SIG-M5 treated with dmso at 0.1 percent for 504 hours (cell line): ENCODE measurements around the gene ST6GALNAC3.

Source experiments
- DNase-seq: peaks from one replicate; lab custom pipeline; 2025; ENCODE audit not compliant: unreplicated experiment; lab: John Stamatoyannopoulos, UW

The ST6GALNAC3 gene

DNA sequence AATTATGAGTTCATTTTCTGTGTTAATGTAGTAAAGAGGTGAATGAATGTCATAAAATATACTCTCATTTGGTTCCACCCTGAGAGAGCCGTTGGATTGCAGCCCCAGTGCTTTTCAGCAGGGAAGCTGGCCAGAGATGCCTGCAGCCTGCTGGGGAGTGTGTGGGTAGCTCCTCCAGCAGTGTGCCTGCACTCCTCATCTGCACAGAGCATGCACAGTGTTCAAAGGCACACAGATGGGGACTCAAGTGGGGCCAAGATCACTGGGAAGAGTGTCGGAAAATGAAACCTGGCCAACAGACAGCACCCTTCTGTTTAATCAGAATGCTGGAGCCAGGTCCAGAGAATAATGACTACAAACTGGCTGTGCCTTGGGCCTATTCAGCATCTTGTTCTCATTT is 206.8 kb downstream of the ST6GALNAC3 start:
- no peak for DNase-seq

DNA sequence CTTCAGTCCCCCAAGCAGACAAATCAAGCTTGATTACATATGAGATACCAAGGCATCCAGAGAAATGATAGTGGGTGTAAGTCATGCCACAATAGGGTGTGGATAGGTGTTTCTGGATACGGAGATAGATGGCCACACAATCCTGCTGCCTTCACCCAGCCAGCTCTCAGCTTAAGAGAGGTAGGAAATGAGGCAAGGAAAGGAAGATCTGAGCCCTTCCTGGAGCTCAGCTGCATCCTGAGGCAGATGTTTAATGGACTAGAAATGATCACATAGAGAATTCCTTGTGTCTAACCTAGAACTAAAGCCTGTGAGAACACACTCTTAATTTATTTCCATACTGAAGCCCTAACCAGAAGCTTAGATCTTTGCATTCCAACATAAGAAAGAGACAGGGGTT is 210.3 kb downstream of the ST6GALNAC3 start:
- DNase-seq: no peak

DNA sequence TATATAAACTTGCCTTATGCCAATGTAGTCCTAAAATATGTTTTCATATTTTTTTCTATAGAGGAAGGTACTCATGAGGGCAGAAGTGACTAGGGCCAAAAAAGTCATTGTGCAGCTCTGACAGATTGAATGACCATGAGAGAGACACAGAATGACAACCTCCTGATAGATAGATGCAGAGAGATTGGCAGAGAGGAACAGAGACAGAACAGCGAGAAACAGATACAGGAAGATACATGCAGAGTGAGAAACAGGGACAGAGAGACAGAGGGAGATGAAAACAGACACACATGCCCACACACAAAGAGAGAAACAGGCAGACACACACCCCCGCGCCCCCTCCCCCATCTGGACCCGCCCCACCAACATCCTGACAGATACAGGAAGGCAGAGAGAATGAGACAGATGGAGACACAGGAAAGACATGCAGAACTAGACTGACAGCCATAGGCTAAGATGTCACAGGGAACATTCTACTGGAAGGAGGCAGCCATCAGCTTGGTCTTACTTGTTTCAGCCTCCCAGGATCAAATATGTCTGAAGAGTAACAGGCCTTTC is 211.1 kb downstream of the ST6GALNAC3 start:
- no peak for DNase-seq

DNA sequence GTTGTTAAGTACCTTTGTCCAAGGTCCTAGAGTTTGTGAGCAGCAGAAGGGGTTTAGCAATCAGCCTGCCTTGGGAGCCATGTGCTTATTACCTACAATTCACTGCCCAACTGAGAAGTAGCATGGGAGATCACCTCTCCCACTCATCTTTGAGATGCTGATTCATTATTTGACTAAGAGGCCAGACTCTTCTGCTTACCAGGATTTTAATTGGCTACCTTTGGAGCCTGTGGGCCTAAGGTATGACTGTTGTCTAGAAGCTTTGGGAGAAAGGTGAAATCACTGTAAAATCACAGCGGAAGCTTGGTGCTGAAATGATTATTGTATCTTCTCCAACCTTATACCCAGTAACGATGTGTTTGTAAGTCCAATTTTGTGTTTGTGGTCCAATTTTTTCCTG is 213.4 kb downstream of the ST6GALNAC3 start:
- no peak for DNase-seq

DNA sequence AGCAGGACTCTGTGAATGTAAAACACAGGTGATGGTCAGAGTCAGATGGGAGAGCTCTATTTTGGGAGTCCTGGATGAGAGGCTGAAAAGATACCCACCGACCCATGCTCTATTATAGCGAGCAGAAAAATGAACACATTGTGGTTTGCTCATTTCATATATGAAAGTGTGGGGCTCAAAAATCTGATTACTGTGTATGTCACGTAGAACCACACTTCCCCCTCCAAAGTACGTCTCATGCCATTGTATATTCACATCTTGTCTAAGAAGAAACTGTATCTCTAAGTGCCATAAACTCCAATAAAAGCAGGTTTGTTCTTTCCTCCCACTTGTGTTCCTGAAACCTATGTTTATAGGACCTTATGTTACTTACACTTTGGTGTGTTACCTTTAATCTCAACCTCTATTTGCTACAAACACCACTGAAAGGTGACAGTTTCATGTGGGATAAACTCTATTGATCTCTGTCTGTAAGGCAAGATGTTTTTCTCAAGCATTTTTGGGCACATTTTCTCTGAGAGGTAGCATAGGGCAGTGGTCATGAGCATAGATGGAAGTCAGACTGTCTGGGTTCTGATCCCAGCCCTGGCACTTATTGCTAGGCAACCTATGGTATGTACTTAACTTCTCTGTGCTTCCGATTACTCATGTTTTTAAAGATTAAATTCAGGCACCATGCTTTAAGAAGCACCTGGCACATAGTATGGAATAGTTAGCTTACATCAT is 214.4 kb downstream of the ST6GALNAC3 start:
- no peak for DNase-seq

DNA sequence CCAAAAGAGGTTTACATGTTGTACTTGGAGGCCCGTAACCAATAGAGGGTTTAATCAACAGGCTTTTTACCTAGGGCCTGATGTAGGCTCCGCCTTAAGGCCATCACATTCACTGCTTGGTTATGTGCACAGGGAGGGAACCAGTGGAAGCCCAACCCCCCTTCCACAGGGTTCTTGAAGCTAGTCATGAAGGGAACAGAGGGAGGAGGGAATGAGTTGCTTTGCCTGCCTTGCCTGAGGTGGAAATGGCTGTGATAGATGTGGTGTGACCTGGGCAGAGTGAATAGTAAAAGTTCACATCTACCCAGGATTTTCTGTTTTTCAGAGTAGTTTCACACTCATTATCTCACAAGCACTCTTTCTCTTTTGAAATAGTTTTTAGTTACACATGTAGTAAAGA is 215.1 kb downstream of the ST6GALNAC3 start:
- DNase-seq: no peak

DNA sequence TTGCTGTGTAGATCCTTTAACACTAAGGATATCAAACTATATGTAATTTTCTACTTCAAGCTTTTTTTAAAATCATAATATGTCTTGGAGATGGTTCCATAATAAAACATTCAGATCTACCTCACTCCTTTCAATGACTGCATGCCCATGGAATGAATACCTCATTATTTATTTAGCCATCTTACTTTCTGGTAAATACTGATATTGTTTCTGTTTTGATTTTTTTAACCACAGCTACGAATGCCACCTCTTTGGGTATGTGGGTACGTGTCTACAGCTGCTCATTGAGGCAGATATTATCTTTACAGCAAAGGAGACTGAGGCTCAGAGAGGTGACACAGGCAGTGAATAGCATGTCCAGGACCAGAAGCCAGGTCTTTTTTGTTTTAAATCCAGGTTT is 215.7 kb downstream of the ST6GALNAC3 start:
- no peak for DNase-seq

DNA sequence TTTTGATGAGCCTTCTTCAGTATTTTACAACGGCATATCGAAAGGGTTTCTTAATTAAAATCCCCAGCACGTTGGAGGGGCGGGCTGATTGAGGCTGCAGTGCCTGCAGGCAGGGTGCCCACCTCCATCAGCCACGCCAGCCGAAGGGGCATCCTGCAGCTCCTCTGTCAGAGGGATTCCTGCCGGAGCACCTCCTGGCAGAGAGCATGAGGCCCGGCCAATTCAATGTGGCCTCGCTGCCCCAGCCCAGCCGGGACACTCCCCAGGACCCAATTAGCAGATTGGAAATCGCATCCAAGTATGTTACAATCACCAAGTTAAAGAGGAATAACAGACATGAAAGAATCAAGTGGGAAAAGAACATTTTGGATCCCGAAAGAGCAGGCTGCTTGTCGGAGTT is 216.6 kb downstream of the ST6GALNAC3 start:
- DNase-seq: no peak

DNA sequence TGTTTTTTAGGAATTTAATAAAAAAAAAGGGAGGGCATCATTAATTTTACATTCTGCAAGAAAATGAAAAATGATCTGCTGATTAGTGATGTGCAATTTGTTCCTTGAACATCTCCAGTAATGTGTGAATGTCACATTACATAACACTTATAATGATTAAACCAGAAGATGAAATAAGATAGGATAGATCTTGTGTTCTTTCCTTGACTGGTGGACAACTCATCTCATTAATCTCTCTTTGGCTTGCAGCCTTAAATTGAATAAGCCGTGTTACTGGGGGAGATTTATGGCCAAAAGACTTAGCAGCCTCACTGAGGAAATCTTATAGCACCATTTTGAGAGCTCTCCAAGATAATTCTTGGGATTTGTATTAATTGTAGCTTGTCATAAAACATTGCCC is 217.2 kb downstream of the ST6GALNAC3 start:
- DNase-seq: no peak

DNA sequence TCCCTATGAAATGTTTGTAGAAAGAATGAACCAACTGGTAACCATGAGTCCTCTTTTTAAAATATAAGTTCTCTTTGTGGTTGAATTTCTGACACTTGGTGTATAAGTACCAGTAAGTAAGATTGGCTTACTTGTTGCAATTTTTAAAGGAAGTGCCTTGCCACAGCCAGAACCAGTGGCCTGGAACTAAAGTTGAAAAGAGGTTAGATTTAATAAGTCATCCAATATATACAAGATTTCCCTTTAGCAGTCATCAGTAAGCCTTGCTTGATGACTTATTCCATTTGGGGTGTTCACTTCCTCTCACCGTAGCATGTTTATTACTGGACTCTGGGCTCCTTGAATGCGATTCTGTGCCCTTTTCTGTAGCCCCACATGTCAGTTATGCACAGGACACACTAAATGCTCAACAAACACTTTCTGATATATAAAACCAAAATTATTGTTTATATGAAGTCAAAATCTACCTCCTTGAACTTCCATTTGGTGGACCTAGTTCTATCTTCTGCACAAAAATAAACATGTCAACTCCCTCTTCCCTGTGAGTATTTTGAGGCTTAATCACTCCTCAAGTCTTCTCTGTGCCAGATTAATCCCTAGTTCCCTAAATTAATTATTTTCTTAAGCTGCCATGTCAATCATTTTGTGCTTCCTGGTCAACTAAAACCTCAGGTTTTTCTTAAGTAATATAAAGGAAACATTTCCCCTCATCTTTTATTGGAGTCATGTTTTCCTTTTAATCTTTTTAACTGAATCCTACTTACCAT is 218.1 kb downstream of the ST6GALNAC3 start:
- no peak for DNase-seq

DNA sequence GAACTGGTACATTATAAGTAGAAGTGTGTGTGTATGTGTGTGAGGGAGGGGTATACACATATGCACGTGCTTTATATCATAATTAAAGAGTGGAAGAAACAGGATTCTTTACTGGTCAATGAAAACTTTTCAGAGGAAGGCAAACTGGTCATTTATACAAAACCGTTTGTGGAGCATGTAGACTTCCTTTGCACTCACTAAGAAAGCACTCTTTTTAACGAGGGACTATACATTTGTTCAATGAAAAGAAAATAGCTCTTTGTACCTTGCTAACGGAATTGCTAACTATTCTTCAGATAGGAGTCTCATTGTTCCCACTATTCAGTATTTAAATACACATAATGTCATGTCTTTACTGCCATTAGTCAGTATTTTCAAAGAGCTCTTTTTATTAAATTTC is 219.3 kb downstream of the ST6GALNAC3 start:
- DNase-seq: no peak

DNA sequence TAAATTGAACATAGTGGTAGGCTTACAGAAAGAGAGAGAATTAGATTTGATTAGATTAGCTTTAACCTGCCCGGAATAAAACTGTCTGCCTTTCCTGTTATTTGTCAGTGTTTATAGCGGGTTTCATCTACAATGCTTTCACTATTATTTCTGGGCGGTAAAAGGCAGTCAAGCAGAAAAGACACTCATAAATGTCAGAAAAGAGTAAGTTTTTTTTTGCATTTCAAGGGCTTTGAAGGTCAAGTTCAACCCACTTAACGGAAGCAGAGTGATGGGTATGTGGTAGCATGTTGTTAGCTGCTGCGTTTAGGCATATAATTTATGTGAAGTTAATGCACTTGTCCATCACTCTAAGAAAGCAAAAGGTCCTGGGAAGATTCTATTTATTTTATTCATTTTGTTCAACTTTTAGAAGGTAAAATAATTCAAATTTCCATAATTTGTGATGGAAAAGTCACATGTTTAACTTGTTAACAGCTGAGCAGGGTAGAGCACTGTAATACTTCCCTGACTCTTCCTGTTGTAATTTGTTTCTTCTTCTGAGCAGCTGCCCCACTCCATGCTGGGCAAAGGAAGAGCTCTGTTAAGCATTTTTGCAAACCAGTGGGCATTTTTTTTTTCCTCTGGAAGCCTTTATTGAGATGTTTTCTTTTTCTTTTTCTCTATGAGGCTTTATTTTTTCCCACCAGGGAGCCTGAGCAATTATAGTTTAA is 220.1 kb downstream of the ST6GALNAC3 start:
- no peak for DNase-seq

DNA sequence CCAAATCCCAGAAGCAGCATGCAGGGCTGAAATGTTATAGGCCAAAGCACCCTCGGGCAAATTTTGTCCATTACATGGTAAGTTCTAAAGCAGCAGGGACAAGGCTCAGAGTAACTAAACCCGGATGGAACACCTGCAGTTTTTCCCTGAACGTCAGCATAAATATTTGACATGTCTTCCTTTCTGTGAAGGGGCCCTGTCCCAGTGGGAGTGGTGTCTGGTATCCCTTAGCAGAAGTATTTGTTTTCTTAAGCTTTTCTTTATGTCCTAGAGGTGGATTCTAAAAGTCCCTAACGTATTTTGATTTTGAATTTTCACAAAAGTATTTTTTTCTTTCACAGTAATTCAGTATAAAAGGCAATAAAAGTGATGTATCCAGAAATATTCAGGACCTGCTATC is 223.9 kb downstream of the ST6GALNAC3 start:
- no peak for DNase-seq

DNA sequence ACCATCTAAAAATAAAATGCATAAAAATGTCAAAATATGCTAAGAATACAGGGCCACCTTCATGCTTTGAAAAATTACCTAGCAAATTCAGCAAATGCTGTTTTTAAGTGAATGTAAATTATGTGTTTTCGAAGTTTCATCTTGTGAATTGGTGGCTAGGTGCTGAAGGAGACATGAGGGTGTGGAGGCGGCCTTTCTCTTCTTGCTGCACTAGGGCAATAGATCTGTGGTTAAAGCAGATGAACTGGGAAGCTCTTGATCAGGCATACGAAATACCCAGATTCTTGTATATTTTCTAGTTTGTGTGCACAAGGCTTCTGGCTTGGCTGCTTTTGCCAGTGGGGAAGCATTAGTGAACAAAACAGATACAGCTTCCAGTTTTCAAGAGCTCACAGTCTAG is 224.5 kb downstream of the ST6GALNAC3 start:
- no peak for DNase-seq

DNA sequence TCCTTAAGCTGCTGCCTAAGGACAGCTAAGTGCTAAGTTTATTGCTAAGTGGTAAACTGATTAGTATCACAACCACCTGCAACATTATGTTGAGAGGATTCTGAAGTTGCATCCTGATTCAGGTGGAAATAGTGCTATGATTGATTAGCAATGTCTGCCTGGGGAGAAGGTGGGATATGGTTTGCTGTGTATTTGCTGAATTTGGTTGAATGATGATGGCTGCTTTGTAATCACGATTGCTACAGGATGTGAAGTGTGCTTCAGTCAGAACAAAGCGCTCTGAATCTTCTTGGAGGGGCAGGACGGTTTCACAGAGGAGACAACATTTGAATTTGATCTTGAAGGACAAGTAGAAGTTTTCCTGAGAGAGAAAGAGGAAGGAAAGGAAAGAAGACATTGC is 226.0 kb downstream of the ST6GALNAC3 start:
- DNase-seq: no peak

DNA sequence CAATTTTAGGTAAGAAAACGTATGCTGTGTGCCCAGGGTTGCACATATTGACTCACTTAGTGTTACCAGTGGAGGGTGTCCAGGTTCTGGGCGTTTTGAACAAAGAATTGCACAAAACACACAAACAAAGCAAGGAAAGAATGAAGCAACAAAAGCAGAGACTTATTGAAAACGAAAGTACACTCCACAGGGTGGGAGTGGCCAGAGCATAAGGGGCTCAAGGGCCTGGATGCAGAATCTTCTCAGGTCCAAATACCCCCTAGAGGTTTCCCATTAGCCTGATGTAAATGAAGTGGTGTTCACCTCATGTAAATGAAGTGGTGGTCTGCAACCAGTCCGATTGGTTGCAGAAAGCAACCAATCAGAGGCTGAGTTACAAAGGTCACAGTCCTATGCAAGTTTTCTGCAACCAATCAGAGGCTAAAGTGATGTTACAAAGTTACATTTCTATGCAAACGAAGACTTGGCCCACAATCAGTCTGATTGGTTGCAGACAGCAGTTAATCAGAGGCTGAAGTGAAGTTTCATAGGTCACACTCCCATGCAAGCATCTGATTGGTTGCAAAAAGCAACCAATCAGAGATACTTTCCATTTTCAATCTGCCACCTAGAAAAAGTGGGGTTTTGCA is 228.3 kb downstream of the ST6GALNAC3 start:
- no peak for DNase-seq

DNA sequence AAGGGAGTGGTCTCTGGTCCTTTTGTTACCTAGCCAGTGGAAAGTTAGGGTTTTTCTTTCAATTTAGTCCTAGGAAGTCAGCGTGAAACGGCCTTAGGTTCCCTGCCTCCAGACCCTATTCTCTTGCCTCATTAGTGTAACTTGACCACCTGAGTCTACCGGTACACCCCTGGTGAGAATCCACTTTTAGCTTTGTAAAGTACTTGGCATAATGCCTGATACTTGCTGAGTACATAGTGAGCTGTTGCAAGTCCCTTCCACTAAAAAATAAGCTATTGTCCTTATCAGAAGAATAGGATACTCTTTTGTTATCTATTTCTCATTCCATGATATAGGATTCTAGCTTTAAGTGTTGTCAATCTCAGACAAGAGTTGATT is 228.8 kb downstream of the ST6GALNAC3 start:
- no peak for DNase-seq

DNA sequence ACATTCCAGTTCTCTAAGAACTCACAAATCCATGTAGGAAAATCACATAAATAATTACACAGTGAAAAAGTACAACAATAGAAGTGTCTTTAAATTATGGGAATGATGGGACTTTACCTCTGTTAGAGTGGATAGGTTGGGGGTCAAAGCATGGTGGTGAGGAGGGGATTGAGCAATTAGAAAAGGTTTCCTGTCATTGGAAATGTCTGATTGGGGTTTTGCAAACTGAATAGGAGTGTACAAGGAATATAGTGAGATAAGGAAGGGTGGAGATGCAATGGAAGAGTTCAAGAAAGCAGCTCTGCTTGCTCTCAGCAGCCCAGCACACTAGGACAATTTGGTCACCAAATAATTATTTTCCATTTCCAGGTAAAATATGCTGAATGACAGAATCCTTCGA is 238.8 kb downstream of the ST6GALNAC3 start:
- no peak for DNase-seq

DNA sequence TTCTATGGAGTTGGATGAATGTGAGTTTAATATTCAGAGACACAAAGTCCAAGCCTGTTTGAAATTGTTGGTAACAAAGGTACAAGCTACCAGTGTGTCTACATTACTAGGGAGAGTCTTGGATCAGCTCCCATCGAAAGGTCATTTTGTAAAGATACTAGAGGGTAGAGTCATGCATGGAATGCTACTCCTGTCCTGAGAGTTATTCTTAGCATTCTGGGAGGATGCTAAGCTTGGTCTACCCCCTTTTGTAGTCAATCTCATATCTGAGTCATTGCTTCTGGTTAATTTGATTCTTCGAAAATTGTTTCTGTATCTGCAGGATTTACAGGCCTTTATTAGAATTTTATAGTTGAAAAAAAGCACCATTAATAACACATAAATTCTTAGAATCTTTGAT is 240.2 kb downstream of the ST6GALNAC3 start:
- DNase-seq: no peak

DNA sequence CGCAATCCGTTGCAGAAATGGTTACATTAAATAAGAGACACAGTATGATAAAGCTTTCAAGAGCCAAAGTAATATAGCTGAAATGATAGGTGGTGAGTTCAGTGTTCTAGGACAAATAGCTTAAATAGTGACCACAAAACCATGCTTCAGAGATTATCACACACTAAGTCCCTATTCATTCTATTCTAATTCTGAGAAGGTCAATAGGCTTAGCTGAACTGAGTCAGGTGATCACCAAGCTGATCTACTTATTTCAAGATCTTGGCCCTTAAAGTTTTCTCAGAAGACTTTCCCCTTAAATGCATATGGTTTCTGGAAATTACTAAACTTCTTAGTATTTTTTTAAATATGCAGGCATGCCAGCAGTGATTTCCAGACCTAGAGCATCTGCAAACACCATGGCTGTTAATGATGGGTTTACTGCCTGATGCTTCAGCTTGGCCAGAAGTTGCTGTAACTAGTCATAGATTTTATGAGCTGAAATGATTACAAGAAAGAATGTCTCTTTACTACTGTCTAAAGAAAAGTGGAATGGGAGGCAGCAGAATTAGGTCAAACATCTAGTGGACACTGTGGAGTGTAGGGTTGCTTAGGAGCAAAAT is 242.9 kb downstream of the ST6GALNAC3 start:
- DNase-seq: no peak
